D721Med (cell line): Measurements from ENCODE around the gene NF2.

Experiments used
- DNase-seq: peaks from one replicate; pipeline ENCODE4 v3.0.0; 2011; ENCODE audit warnings: low spot score; ENCODE audit not compliant: insufficient read length
- FAIRE-seq: peaks from 2 replicates; lab custom pipeline; 2011; peaks lifted over from hg19 to GRCh38; lab: Jason Lieb, UNC
- TF ChIP-seq, protein P1 (sequence below): IDR thresholded peaks from 2 replicates; pipeline ENCODE4 v1.5.1; 2012; ENCODE audit warnings: mild to moderate bottlenecking, control low read depth; ENCODE audit not compliant: insufficient read depth; ENCODE audit errors: missing control alignments

The NF2 gene

DNA sequence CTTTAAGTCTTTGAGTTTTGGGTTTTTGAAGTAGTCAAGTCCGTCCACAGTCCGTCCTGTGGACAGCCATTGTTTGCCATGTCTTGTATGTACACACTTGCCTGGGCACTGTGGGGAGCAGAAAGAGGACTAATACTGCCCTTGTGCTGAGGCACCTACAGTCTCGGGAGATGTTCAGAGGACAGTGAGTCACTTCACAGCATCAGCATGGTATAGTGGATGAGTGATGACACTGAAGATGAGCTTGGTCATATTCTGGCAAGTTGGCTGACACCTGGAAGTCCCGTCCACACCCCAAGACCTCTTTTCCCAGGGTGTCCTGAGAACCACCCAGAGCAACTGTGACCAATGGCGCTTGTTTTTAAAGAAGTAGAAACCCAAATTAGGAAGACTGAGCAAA, 29.2 kb downstream of the NF2 start:
- FAIRE-seq (no peak), DNase-seq (no peak)
- TF ChIP-seq, protein P1, sequence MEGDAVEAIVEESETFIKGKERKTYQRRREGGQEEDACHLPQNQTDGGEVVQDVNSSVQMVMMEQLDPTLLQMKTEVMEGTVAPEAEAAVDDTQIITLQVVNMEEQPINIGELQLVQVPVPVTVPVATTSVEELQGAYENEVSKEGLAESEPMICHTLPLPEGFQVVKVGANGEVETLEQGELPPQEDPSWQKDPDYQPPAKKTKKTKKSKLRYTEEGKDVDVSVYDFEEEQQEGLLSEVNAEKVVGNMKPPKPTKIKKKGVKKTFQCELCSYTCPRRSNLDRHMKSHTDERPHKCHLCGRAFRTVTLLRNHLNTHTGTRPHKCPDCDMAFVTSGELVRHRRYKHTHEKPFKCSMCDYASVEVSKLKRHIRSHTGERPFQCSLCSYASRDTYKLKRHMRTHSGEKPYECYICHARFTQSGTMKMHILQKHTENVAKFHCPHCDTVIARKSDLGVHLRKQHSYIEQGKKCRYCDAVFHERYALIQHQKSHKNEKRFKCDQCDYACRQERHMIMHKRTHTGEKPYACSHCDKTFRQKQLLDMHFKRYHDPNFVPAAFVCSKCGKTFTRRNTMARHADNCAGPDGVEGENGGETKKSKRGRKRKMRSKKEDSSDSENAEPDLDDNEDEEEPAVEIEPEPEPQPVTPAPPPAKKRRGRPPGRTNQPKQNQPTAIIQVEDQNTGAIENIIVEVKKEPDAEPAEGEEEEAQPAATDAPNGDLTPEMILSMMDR = no peak

DNA sequence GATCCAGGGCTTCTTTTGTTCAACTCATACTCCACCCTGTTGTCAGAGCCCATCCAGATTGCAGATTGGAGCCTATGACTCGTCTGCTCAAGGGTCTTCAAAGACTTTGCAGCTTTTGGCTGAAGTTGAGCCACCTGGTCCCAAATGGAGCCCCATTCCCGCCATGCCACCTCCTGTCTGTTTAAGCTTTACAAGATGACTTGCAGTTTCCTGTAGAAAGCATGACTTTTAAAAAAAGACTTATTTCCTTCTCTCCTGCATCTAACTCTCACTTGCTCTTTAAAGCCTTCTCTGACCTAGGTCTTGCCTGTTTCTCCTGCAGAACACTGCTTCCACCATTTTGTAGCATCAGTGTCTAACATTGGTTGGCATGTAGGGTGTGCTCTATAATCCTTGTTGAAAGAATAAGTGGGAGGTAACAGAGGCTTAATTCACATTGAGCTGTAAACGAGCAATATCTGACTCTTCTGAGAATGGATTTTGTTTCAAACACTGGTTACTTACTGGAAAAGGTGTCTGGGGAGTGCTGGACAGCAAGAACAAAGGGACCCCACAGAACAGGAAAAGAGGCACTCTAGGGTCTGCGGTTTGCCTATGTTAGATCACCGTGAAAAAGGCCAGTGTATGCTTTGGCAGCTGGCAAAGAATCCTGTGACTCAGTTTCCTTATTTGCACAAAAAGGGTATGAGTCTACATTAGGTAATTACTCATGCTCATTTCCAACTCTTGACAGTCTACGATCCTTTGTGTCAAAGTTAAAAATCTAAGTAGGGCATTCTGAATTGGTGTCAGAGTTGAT, 30.3 kb downstream of the NF2 start:
- DNase-seq (no peak), FAIRE-seq (no peak)
- TF ChIP-seq, protein P1 = no peak

DNA sequence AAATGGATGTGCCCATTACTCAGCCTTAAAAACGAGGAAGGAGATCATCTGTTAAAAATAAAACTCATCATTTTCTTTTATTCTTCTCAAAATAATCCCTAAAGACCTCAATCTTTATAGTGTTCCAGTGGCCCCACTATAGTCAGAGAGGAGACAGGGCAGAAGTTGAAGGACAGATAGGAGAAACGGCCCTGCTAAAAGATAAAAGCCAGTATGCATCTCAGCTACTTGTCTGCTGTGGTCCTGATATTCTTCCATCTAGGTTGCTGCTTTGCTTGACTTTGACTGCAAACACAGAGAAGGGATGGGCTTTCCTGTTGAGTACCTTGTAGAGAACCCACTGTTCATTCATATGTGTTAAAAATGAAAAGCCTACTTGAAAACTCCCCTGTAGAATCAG, 31.4 kb downstream of the NF2 start:
- DNase-seq (no peak), FAIRE-seq (no peak)
- TF ChIP-seq, protein P1 = no peak

DNA sequence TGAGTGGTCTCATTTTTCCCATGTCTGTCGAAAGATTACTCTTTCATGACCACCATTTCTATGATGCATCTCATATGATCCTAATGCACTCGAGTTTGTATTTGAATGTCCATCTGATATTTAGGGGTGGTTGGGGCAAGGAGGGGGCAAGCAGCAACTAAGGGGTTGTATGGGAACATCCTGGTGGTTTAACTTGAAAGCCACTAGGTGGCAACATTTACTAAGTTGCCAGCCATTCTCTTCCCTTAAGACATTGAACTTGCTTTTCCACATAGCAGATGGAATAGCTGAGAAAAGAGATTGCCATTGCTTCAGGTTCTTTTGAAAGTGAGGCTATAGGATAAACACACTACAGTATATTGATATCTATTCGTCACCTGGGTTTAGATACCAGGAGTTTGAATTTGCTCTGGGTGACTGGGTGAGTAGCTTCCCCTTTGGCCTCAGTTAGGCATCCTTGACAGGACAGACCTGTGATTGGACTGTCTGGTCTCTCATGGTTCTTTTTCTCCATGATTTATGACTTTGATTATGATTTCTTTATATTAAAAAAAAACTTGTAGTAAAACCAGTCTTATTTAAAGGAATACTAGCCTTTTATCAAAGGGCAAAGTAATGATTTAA, 32.4 kb downstream of the NF2 start:
- DNase-seq (no peak), FAIRE-seq (no peak)
- TF ChIP-seq, protein P1 = peak; percentile 83

DNA sequence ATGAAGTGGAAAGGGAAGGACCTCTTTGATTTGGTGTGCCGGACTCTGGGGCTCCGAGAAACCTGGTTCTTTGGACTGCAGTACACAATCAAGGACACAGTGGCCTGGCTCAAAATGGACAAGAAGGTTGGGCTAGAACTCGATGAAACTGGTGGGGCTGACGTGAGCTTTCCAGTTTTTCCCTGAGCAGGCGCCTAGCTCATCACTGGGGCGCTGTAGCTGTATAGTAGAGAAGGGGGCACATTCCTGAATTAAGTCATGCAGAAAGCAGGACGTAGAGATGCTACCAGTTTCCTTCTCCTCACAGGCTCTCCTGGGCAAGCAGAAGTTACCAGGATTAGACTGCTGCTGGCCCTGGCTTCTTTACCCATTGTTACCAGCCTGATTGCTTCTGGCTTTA, 33.3 kb downstream of the NF2 start:
- TF ChIP-seq, protein P1 = no peak
- FAIRE-seq (no peak), DNase-seq (no peak)

DNA sequence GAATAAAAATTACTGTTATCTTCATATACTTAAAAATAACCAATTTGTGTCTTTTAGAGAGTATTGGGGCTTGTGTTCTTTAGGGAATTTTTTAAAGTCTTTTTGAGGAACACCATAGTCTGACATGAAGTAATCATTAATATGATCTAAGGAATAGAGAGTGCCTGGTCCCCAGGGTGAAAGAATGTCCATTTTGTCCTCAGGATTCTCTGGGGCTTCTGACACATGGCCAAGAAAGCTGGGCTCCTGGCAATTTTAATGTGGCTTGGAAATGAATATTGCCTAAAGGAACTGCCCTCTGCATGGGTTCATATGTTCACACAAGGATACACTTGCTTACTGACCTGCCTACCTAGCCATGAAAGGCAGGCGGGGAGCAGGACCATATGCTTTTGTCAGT, 33.7 kb downstream of the NF2 start:
- TF ChIP-seq, protein P1 = no peak
- FAIRE-seq (no peak), DNase-seq (no peak)

DNA sequence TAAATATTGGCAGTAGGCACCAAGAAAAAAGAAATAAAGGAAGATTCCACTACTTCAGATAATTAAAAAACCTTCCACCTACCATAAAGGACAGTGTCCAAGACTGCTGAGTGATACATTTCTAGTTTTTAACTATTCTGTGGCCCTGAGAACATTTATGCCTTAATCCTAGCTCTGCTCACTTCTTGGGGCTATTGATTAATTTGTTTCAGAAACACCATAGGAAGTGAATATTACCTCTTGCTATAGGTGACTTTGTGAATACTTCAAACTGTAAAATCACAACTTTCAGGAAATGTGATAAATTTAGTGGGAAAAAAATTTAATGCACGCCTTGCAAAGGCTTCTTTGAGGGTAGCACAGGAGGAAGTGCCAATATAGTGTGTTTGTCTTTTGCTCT, 35.2 kb downstream of the NF2 start:
- TF ChIP-seq, protein P1 = no peak
- no peak for DNase-seq
- FAIRE-seq = no peak
